Measurements from ENCODE around the gene MAPK12. TPM values are rescaled to one million over a fixed set of nuclear protein-coding genes. Genes with fewer than 3 reads are reported as not detected.
A peak's percentile ranks its signal among the peaks of the same experiment; 100 is the strongest.

MAPK12 gene
- total and polyA plus RNA-seq, 2 of the 4 experiments (the other 2 are of a cell fraction), result 41.0 to 56.3 TPM

- Histone ChIP-seq H3K4ac (ENCODE audit: low read depth, low read length) (no peak overlapping the region), H3K9ac (ENCODE audit: low read depth, low read length) (no peak overlapping the region), H3K56ac (ENCODE audit: extremely low read depth, insufficient read depth, low read length) (no peak overlapping the region), H2BK120ac (ENCODE audit: low read depth, low read length) (no peak overlapping the region), H3K36me3 (ENCODE audit: control insufficient read depth, insufficient read depth, low read length) (no peaks in the 10 kb centered on the region), H3K27ac (ENCODE audit: insufficient read depth, low read length) (no peak overlapping the region), H4K5ac (ENCODE audit: low read depth, low read length) (no peak overlapping the region), H3K4me1 (ENCODE audit: control insufficient read depth, insufficient read depth, low read length) (peaks cover 14% of the 10 kb centered on the region), H2AFZ (replicated peaks; ENCODE audit: low read length, poor library complexity) (no peak overlapping the region), H2AK9ac (replicated peaks; ENCODE audit: low read depth, low read length, poor library complexity) (no peak overlapping the region), H3K79me1 (ENCODE audit: low read depth in 1 of 2, low read length in 2 of 2) (peaks cover 0 to 15% of the 10 kb centered on the region in 2 experiments; a peak in 1 of 4 replicates), H4K8ac (ENCODE audit: low read depth in 2 of 2, low read length in 2 of 2) (no peak overlapping the region), H4K20me1 (ENCODE audit: insufficient read depth, low read length) (peaks cover 5% of the 10 kb centered on the region; the same call in 1 of the 2 replicates), H3K4me3 (ENCODE audit: insufficient read depth, low read depth, low read length) (no peak overlapping the region), H3K18ac (ENCODE audit: low read depth, low read length) (no peak overlapping the region), H4K91ac (ENCODE audit: insufficient read depth, low read depth, low read length) (no peak overlapping the region), H3K27me3 (ENCODE audit: control insufficient read depth, insufficient read depth, low read length) (peaks cover 3% of the 10 kb centered on the region; the same call in 1 of the 2 replicates), H2BK15ac (ENCODE audit: low read depth, low read length) (no peak overlapping the region), H3K9me1 (ENCODE audit: insufficient read depth, low read length) (peaks cover 6% of the 10 kb centered on the region; the same call in 1 of the 2 replicates), H2BK20ac (ENCODE audit: low read depth, low read length) (no peak overlapping the region), H3K9me3 (ENCODE audit: control insufficient read depth, insufficient read depth, low read length) (no peaks in the 10 kb centered on the region), H3K4me2 (ENCODE audit: low read depth, low read length) (no peak overlapping the region), H3K14ac (replicated peaks; ENCODE audit: low read depth, low read length) (no peak overlapping the region), H2AK5ac (ENCODE audit: low read depth, low read length) (peak overlapping the region; percentile 50; the same call in 1 of the 2 replicates), H2BK5ac (ENCODE audit: low read depth, low read length, poor library complexity, severe bottlenecking) (no peak overlapping the region), H3K23ac (ENCODE audit: low read depth, low read length) (no peak overlapping the region)
- POLR2A ChIA-PET (ENCODE audit: unreplicated experiment), result no interaction called here
- ATAC-seq (ENCODE audit: low read depth) (no peak), DNase-seq (no peak)
- dilution Hi-C loops (cut with HindIII; ENCODE audit: low sequenced_read_pairs, unreplicated experiment) (no loop called here), intact Hi-C loops (cut with micrococcal nuclease) (no loop called here), in situ Hi-C loops (cut with MboI; ENCODE audit: low sequenced_read_pairs) (no loop called here)
- TF ChIP-seq FOS (IDR thresholded peaks at IDR 0.05; ENCODE audit: low read depth, low read length) (no peak), MAZ (IDR thresholded peaks at IDR 0.05; ENCODE audit: borderline replicate concordance, low read depth, low read length) (no peak), RFX5 (IDR thresholded peaks at IDR 0.05; ENCODE audit: low read depth, low read length) (no peak), SMC3 (IDR thresholded peaks at IDR 0.05; ENCODE audit: low read depth, low read length) (no peak), POLR2A (IDR thresholded peaks at IDR 0.05; ENCODE audit: low read depth, low read length) (no peak), BHLHE40 (IDR thresholded peaks at IDR 0.05; ENCODE audit: low read depth, low read length) (no peak), CHD1 (IDR thresholded peaks at IDR 0.05; ENCODE audit: low read depth, low read length) (no peak), CTCF (conservative IDR thresholded peaks at IDR 0.05; ENCODE audit: low read depth, low read length) (no peak), NFE2L2 (IDR thresholded peaks at IDR 0.05; ENCODE audit: low read depth, low read length) (no peak), MAFK (IDR thresholded peaks at IDR 0.05; ENCODE audit: low read depth, low read length) (no peak), ELK1 (IDR thresholded peaks at IDR 0.05; ENCODE audit: borderline replicate concordance, low read depth, low read length) (no peak), RAD21 (IDR thresholded peaks at IDR 0.05; ENCODE audit: low read length) (no peak)
- CTCF ChIA-PET, result no interaction called here
- BruUV-seq (replicated peaks), result no TSS peak
- 90% methylated on average over 4 of the region's 16 CpGs; no CpG with 5 or more reads in 1 of the 2 experiments for WGBS, 2 experiments (ENCODE audit: extremely low coverage in 2 of 2, insufficient read length in 1 of 2)
Measured at GRCh38 chr22:50310949-50311444, 49.5 kb upstream of the MAPK12 start.
